ENCODE measurements around the gene KIAA0513. TPM values are rescaled to one million over a fixed set of nuclear protein-coding genes. Genes with fewer than 3 reads are reported as not detected.
A peak's percentile ranks its signal among the peaks of the same experiment; 100 is the strongest.

Gene KIAA0513
- total RNA-seq, 2 experiments from 2014 or later: 15.7 to 15.9 TPM

- intact Hi-C loops (cut with micrococcal nuclease): no loop called here
- ChIA-PET POLR2A (no interaction called here), CTCF (no interaction called here)
- Mint-ChIP-seq H3K9me3 (no peaks in the 10 kb centered on the region), H3K27me3 (no peaks in the 10 kb centered on the region), H3K4me3 (no peak overlapping the region), H3K27ac (no peak overlapping the region), H3K4me1 (ENCODE audit: low read depth) (peaks cover 39% of the 10 kb centered on the region), H3K36me3 (peaks cover 13% of the 10 kb centered on the region)
- DNase-seq: no peak
Observed at GRCh38 chr16:85033171-85033570, 5.6 kb downstream of the KIAA0513 start.

GRCh38 chr16:85034591-85035433 lies 7.2 kb downstream of the KIAA0513 start:
- ChIA-PET CTCF (no interaction called here), POLR2A (no interaction called here)
- intact Hi-C loops (cut with micrococcal nuclease): no loop called here
- Mint-ChIP-seq H3K4me1 (ENCODE audit: low read depth) (peaks cover 26% of the 10 kb centered on the region), H3K27me3 (no peaks in the 10 kb centered on the region), H3K9me3 (no peaks in the 10 kb centered on the region), H3K27ac (no peak overlapping the region), H3K36me3 (peaks cover 13% of the 10 kb centered on the region), H3K4me3 (no peak overlapping the region)
- no peak for DNase-seq

- no peak overlapping the region for H3K4me3 Mint-ChIP-seq
- no peaks in the 10 kb centered on the region for H3K27me3 Mint-ChIP-seq
- ChIA-PET POLR2A (no interaction called here), CTCF (interaction anchor here (1.7 kb wide), 1 partner anchor 65 kb away, joined by 4 read pairs; no protein-coding TSS in a partner anchor)
- peaks cover 17% of the 10 kb centered on the region for H3K4me1 Mint-ChIP-seq (ENCODE audit: low read depth)
- DNase-seq: no peak
- no peaks in the 10 kb centered on the region for H3K9me3 Mint-ChIP-seq
- peaks cover 10% of the 10 kb centered on the region for H3K36me3 Mint-ChIP-seq
- intact Hi-C loops (cut with micrococcal nuclease): no loop called here
- no peak overlapping the region for H3K27ac Mint-ChIP-seq
Observed at GRCh38 chr16:85036236-85037049, 8.8 kb downstream of the KIAA0513 start.

GRCh38 chr16:85037050-85037410 lies 9.4 kb downstream of the KIAA0513 start:
- ChIA-PET CTCF (interaction anchor here (1.7 kb wide), 1 partner anchor 66 kb away, joined by 4 read pairs; no protein-coding TSS in a partner anchor), POLR2A (no interaction called here)
- peaks cover 14% of the 10 kb centered on the region for H3K4me1 Mint-ChIP-seq (ENCODE audit: low read depth)
- peak; percentile 35 for DNase-seq
- no peaks in the 10 kb centered on the region for H3K27me3 Mint-ChIP-seq
- H3K27ac Mint-ChIP-seq: no peak overlapping the region
- no peaks in the 10 kb centered on the region for H3K9me3 Mint-ChIP-seq
- H3K36me3 Mint-ChIP-seq: peaks cover 5% of the 10 kb centered on the region
- intact Hi-C loops (cut with micrococcal nuclease): no loop called here
- H3K4me3 Mint-ChIP-seq: no peak overlapping the region

GRCh38 chr16:85037721-85038120 lies 10.1 kb downstream of the KIAA0513 start:
- Mint-ChIP-seq H3K36me3 (peaks cover 3% of the 10 kb centered on the region), H3K4me3 (no peak overlapping the region), H3K27me3 (no peaks in the 10 kb centered on the region), H3K9me3 (no peaks in the 10 kb centered on the region), H3K27ac (no peak overlapping the region), H3K4me1 (ENCODE audit: low read depth) (peaks cover 14% of the 10 kb centered on the region)
- CTCF ChIA-PET: interaction anchor here (1.7 kb wide), 1 partner anchor 66 kb away, joined by 4 read pairs; no protein-coding TSS in a partner anchor
- no peak for DNase-seq
- intact Hi-C loops (cut with micrococcal nuclease): no loop called here
- POLR2A ChIA-PET: no interaction called here

GRCh38 chr16:85040685-85041084 lies 13.1 kb downstream of the KIAA0513 start:
- ChIA-PET CTCF (no interaction called here), POLR2A (interaction anchor here (0.6 kb wide), 1 partner anchor 62 kb away, joined by 4 read pairs; no protein-coding TSS in a partner anchor)
- H3K27ac Mint-ChIP-seq: no peak overlapping the region
- DNase-seq: no peak
- H3K9me3 Mint-ChIP-seq: no peaks in the 10 kb centered on the region
- peaks cover 3% of the 10 kb centered on the region for H3K36me3 Mint-ChIP-seq
- peaks cover 14% of the 10 kb centered on the region for H3K4me1 Mint-ChIP-seq (ENCODE audit: low read depth)
- H3K4me3 Mint-ChIP-seq: no peak overlapping the region
- no peaks in the 10 kb centered on the region for H3K27me3 Mint-ChIP-seq
- intact Hi-C loops (cut with micrococcal nuclease): no loop called here

GRCh38 chr16:85041219-85042166 lies 13.9 kb downstream of the KIAA0513 start:
- CTCF ChIA-PET: no interaction called here
- H3K36me3 Mint-ChIP-seq: peaks cover 7% of the 10 kb centered on the region
- H3K9me3 Mint-ChIP-seq: no peaks in the 10 kb centered on the region
- POLR2A ChIA-PET: interaction anchor here (0.6 kb wide), 1 partner anchor 62 kb away, joined by 4 read pairs; no protein-coding TSS in a partner anchor
- H3K4me3 Mint-ChIP-seq: no peak overlapping the region
- no peak for DNase-seq
- intact Hi-C loops (cut with micrococcal nuclease): no loop called here
- H3K4me1 Mint-ChIP-seq (ENCODE audit: low read depth): peaks cover 10% of the 10 kb centered on the region
- no peaks in the 10 kb centered on the region for H3K27me3 Mint-ChIP-seq
- no peak overlapping the region for H3K27ac Mint-ChIP-seq

GRCh38 chr16:85042167-85042526 lies 14.6 kb downstream of the KIAA0513 start:
- Mint-ChIP-seq H3K27ac (no peak overlapping the region), H3K4me3 (no peak overlapping the region), H3K4me1 (ENCODE audit: low read depth) (peaks cover 5% of the 10 kb centered on the region), H3K9me3 (no peaks in the 10 kb centered on the region), H3K36me3 (peaks cover 4% of the 10 kb centered on the region), H3K27me3 (no peaks in the 10 kb centered on the region)
- POLR2A ChIA-PET: no interaction called here
- CTCF ChIA-PET: no interaction called here
- intact Hi-C loops (cut with micrococcal nuclease): no loop called here
- no peak for DNase-seq

- POLR2A ChIA-PET: no interaction called here
- intact Hi-C loops (cut with micrococcal nuclease): no loop called here
- H3K4me1 Mint-ChIP-seq (ENCODE audit: low read depth): peaks cover 8% of the 10 kb centered on the region
- no peak for DNase-seq
- CTCF ChIA-PET: interaction anchor here (1.0 to 1.2 kb wide), 2 partner anchors 44 to 92 kb away, joined by 3 read pairs; no protein-coding TSS in a partner anchor
- no peaks in the 10 kb centered on the region for H3K27me3 Mint-ChIP-seq
- H3K27ac Mint-ChIP-seq: no peak overlapping the region
- H3K4me3 Mint-ChIP-seq: no peak overlapping the region
- H3K9me3 Mint-ChIP-seq: no peaks in the 10 kb centered on the region
- H3K36me3 Mint-ChIP-seq: peaks cover 3% of the 10 kb centered on the region
Observed at GRCh38 chr16:85042606-85043005, 15.0 kb downstream of the KIAA0513 start.

GRCh38 chr16:85045077-85045476 lies 17.5 kb downstream of the KIAA0513 start:
- CTCF ChIA-PET: no interaction called here
- no peak for DNase-seq
- H3K36me3 Mint-ChIP-seq: peaks cover 3% of the 10 kb centered on the region
- no peak overlapping the region for H3K4me3 Mint-ChIP-seq
- H3K27me3 Mint-ChIP-seq: no peaks in the 10 kb centered on the region
- no peak overlapping the region for H3K27ac Mint-ChIP-seq
- POLR2A ChIA-PET: no interaction called here
- intact Hi-C loops (cut with micrococcal nuclease): no loop called here
- H3K9me3 Mint-ChIP-seq: no peaks in the 10 kb centered on the region
- peaks cover 8% of the 10 kb centered on the region for H3K4me1 Mint-ChIP-seq (ENCODE audit: low read depth)

GRCh38 chr16:85045641-85046471 lies 18.3 kb downstream of the KIAA0513 start:
- DNase-seq: no peak
- peaks cover 8% of the 10 kb centered on the region for H3K4me1 Mint-ChIP-seq (ENCODE audit: low read depth)
- H3K27me3 Mint-ChIP-seq: no peaks in the 10 kb centered on the region
- intact Hi-C loops (cut with micrococcal nuclease): no loop called here
- no peak overlapping the region for H3K27ac Mint-ChIP-seq
- peaks cover 3% of the 10 kb centered on the region for H3K36me3 Mint-ChIP-seq
- no peaks in the 10 kb centered on the region for H3K9me3 Mint-ChIP-seq
- ChIA-PET POLR2A (no interaction called here), CTCF (interaction anchor here (1.6 kb wide), 1 partner anchor 15 kb away, joined by 6 read pairs; no protein-coding TSS in a partner anchor)
- no peak overlapping the region for H3K4me3 Mint-ChIP-seq
